Measurements from ENCODE around the gene PPP2R5C.

PPP2R5C gene

DNA sequence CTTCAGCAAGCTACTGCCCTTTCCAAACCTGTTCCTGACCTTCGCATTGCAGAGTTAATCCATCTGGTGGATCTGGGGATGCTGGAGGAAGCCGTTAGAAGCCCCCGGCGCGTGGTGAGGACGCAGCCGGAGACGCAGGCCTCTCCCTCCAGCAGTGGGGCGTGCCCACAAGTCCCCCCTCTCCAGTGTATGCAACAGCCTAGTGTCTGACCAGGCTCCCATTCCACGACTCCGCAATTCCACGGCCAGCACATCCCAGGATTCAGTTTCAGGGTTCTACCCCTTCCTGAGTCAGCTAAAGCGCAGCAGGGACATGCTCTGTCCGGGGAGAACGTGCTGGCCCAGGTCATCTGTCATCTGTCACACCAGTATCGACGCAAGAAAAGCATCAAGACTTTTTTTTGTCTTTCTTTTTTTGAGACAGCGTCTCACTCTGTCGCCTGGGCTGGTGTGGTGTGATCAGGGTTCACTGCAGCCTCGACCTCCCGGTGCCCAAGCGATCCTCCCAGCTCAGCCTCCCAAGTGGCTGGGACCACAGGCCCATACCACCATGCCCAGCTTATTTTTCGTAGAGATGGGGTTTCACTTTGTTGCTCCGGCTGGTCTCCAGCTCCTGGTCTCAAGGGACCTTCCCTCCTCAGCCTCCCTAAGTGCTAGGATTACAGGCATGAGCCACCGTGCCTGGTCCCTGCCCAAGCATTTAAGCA is 194.8 kb downstream of the PPP2R5C start:
- ATAC-seq (no peak), DNase-seq (ENCODE audit: low spot score in 2 of 2) (no peak)
- H3K4me3 Mint-ChIP-seq = no peak overlapping the region
- peaks cover 14% of the 10 kb centered on the region for H3K4me1 Mint-ChIP-seq
- H3K36me3 Mint-ChIP-seq = no peaks in the 10 kb centered on the region
- no peak overlapping the region for H3K27ac Mint-ChIP-seq
- no peaks in the 10 kb centered on the region for H3K9me3 Mint-ChIP-seq

DNA sequence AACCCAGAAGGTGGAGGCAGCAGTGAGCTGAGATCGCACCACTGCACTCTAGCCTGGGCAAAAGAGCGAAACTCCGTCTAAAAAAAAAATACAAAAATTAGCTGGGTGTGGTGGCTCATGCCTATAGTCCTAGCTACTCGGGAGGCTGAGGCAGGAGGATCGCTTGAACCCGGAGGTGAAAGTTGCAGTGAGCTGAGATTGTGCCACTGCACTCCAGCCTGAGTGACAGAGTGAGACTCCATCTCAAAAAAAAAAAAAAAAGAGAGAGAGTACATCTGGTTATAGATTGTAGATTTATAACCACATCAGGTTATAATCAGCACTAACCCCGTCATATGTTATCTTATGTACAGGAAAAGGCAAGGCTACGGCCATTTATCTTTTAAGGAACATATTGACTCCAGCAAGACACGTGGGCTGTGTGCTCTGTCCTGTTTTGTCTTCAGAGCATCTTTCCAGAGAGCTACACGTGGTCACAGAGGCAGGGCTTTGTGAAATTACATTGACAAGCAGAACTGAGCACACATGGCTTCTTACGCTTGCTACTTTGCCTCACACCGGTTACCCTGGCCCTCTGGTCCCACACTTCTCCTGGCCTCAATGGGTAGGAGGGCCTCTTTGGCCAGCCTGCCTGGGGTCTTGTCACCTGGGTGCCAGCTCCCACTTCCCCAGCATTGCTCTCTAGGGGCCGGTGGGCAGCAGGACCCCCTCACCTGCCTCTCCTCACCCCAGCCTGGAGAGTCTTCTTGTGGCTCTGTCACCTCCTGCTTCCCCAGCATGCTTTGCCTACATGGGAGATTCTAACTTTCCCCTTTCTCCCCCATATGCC is 196.1 kb downstream of the PPP2R5C start:
- H3K4me1 Mint-ChIP-seq = peaks cover 15% of the 10 kb centered on the region
- ATAC-seq (no peak), DNase-seq (ENCODE audit: low spot score in 2 of 2) (no peak)
- H3K27ac Mint-ChIP-seq = no peak overlapping the region
- no peaks in the 10 kb centered on the region for H3K9me3 Mint-ChIP-seq
- H3K36me3 Mint-ChIP-seq = no peaks in the 10 kb centered on the region
- no peak overlapping the region for H3K4me3 Mint-ChIP-seq

DNA sequence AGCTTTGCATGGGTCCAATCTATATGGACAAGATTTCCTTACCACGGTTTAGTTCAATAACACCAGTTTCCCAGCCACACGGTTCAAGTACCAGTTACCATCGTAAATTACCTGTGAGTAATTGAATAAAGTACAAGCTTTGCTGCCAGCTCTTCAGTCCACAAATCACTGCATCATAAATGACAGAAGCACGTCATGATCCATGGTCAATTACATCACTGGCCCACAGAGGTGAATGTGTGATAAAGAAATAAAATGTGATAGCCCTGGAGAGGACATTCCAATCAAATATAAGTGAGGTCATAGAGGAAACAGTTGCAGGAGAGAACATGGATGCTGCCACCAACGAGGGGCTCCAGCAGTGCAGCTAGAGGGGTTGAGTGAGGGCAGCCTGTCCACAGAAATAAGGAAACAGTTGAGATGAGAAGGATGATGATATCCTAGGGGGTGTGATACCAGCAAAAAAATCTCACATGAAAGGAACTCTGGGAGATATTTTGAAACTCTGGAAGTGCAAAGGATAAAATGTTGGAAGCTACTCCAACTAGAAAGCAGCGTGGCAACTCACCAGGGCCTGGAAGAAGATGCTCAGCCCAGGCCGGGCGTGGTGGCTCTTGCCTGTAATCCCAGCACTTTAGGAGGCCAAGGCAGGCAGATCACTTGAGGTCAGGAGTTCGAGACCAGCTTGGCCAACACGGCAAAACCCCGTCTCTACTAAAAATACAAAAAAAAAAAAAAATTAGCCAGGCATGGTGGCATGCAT is 197.1 kb downstream of the PPP2R5C start:
- H3K4me1 Mint-ChIP-seq = peaks cover 15% of the 10 kb centered on the region
- no peaks in the 10 kb centered on the region for H3K9me3 Mint-ChIP-seq
- ATAC-seq (no peak), DNase-seq (ENCODE audit: low spot score in 2 of 2) (no peak)
- no peak overlapping the region for H3K4me3 Mint-ChIP-seq
- no peak overlapping the region for H3K27ac Mint-ChIP-seq
- no peaks in the 10 kb centered on the region for H3K36me3 Mint-ChIP-seq

DNA sequence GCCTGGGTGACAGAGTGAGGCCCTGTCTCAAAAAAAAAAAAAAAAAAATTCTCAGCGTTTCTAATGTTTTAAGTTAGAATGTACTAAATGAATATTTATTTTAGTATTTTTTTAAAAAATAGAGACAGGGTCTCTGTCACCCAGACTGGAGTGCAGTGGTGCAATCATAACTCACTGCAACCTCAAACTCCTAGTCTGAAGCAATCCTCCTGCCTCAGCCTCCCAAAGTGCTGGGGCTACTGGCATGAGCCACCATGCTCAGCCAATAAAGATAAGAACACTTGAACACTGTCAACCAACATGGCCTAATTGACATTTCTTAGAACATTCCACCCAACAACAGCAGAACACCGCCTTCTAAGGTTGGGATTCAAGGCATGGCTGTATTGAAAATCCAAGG is 197.8 kb downstream of the PPP2R5C start:
- no peak overlapping the region for H3K4me3 Mint-ChIP-seq
- peaks cover 20% of the 10 kb centered on the region for H3K4me1 Mint-ChIP-seq
- peak overlapping the region; percentile 23 for H3K27ac Mint-ChIP-seq
- ATAC-seq = no peak
- H3K36me3 Mint-ChIP-seq = no peaks in the 10 kb centered on the region
- H3K9me3 Mint-ChIP-seq = no peaks in the 10 kb centered on the region
- DNase-seq (ENCODE audit: low spot score in 2 of 2) = no peak

DNA sequence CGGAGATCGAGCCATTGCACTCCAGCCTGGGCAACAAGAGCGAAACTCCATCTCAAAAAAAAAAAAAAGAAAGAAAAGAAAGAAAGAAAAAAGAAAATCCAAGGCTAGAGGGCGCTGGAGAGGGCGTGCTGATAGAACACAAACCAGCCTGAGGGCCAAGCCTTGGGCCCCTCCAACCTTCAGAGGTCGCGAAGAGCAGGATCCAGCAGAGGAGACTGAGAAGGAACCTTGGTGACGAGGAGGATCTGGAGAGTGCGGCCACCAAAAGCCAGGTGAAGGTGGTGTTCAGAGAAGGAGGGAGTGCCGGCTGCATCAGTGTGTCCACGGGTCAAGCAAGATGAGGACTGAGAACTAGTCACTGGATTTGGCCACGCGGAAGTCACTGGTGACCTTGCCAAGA is 198.7 kb downstream of the PPP2R5C start:
- peaks cover 21% of the 10 kb centered on the region for H3K4me1 Mint-ChIP-seq
- H3K9me3 Mint-ChIP-seq = no peaks in the 10 kb centered on the region
- H3K27ac Mint-ChIP-seq = peak overlapping the region; percentile 23
- no peaks in the 10 kb centered on the region for H3K36me3 Mint-ChIP-seq
- no peak overlapping the region for H3K4me3 Mint-ChIP-seq
- ATAC-seq = no peak
- no peak for DNase-seq (ENCODE audit: low spot score in 2 of 2)

DNA sequence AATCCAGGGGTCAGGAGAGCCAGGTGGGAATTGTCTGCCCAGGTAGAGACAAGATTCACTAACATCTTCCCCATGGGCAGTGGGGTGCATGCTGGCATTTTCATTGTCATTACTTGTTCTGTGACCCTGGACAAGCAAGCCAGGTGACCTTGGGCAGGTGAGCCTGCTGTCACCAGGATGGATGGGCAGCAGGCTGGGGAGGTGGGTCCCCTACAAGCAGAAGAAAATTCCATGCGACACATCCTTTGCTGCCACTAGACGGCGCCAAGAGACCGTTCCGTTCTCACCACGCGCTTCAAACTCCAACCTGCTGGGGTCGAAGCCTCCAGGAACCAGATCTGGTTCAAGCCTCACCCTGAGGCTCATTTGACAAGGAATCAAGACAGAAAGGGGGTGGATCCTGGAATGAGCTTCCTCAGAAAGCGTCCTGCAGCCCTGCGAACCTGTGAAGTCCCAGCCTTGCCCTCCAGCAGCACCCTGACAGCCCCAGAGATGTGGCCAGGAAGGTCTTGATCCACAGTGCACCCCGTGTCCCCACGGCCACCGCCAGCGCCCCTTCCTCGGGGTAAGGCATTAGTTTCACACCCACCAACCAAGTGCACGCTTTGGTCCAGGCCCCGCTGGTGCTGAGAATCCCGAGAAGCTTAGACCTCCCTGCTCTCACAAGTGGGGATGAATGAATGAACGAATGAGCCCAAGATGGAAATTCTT is 199.7 kb downstream of the PPP2R5C start:
- Mint-ChIP-seq H3K9me3 (no peaks in the 10 kb centered on the region), H3K4me3 (no peak overlapping the region), H3K27ac (no peak overlapping the region), H3K4me1 (peaks cover 21% of the 10 kb centered on the region), H3K36me3 (peaks cover 8% of the 10 kb centered on the region)
- peak; percentile 64 to 85 for DNase-seq (ENCODE audit: low spot score in 2 of 2)
- peak; percentile 42 for ATAC-seq

DNA sequence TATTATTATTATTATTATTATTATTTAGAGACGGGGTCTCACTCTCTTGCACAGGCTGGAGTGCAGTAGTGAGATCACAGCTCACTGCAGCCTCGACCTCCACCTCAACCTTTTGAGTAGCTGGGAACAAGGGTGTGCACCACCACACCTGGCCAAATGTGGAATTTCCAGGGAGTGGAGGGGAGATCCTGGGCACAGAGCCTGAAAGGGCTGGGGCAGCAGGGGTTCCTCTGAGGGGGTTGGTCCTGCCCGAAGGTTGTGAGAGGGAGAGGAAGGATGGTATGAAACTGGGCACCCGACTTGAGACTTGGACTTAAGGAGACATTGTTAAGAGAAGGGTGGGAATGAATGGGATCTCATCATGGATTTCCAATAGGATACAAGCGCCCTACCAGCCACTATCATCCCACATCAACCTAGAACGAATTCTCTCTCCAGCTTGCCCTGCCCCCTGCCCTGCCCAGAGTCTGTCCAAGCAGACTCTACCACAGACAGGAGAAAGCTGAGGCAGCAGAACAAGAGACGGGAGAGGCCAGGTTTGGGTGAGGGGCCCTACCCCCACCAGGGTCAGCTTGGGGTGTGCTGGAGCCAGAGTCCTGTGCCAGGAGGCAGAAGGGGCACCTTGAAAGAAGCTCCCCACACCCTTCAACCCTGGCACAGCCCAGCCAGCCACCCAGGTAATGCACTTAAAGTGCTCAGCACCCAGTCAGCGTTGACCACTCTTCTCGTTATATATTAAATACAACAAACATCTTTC is 200.4 kb downstream of the PPP2R5C start:
- H3K36me3 Mint-ChIP-seq = peaks cover 8% of the 10 kb centered on the region
- no peaks in the 10 kb centered on the region for H3K9me3 Mint-ChIP-seq
- no peak for DNase-seq (ENCODE audit: low spot score in 2 of 2)
- no peak for ATAC-seq
- H3K4me3 Mint-ChIP-seq = no peak overlapping the region
- peaks cover 21% of the 10 kb centered on the region for H3K4me1 Mint-ChIP-seq
- H3K27ac Mint-ChIP-seq = no peak overlapping the region

DNA sequence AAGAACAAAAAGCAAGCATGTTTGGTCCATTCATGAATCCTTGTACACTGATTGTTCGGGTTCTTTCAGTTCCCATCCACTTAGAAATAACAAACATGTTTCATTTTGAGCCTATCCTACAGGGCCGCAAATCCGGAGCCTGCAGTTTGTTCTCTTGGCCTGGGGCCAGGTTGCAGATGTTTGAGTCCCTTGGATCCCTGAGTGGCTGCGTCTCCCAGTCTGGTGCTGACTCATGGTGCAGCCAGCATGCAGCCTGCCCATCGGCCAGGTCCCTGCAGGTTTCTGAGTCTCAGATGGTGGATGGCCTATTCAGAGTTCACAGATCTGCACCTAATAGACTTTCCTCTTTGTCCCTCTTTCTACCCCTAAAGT is 201.0 kb downstream of the PPP2R5C start:
- Mint-ChIP-seq H3K36me3 (peaks cover 8% of the 10 kb centered on the region), H3K9me3 (no peaks in the 10 kb centered on the region), H3K4me1 (peaks cover 21% of the 10 kb centered on the region), H3K4me3 (no peak overlapping the region), H3K27ac (no peak overlapping the region)
- DNase-seq (ENCODE audit: low spot score in 2 of 2) = no peak
- no peak for ATAC-seq

DNA sequence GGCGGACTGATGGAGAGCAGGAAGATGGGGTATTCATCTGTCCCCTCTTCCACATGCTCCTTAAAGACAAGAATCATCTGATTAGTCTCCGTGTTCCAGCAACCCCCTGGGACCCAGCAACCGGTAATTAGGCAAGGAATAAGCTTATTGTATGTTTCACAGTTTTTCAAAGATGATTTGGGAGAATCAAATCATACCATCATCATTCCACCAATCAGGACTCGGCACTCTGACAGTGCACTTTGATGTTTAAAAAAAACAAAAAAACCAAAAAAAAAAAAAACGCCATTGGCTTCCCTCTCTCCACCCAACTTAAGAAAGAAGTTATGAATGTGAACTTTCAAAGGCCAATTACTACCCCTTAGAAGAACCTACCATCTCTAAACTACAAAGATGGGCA is 201.5 kb downstream of the PPP2R5C start:
- Mint-ChIP-seq H3K9me3 (no peaks in the 10 kb centered on the region), H3K27ac (no peak overlapping the region), H3K4me1 (peaks cover 25% of the 10 kb centered on the region), H3K4me3 (no peak overlapping the region), H3K36me3 (peaks cover 12% of the 10 kb centered on the region)
- ATAC-seq (no peak), DNase-seq (ENCODE audit: low spot score in 2 of 2) (no peak)

DNA sequence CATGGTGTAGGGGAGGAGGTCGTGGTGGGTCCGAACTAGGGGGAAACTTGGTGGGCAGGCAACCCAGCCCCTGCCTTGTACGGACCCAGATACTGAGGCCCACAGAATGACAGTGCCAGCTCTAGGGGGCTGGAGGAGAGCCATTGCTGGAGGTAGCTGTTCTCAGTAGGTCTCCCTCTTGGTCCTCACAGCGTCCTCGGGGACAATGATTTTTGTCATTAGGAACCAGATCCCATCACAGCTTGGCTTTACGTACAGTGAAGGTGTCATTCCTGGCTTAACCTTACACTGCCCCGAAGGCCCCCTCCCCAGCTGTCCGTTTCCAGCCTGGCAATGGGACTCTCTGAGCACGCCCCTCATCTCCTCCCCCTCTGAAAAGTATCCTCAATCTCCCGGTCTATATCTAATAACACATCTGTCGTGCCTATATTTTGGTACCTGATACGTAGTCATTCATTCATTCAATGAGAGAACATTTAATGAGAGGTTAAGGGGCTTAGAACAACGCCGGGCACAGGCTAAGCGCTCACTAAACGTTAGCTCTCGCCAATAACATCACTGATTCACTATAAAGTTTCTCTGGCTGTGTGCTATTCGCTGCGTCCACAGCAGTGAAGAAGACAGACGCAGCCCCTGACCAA is 202.3 kb downstream of the PPP2R5C start:
- DNase-seq (ENCODE audit: low spot score in 2 of 2) (no peak), ATAC-seq (no peak)
- no peaks in the 10 kb centered on the region for H3K9me3 Mint-ChIP-seq
- H3K4me1 Mint-ChIP-seq = peaks cover 28% of the 10 kb centered on the region
- H3K4me3 Mint-ChIP-seq = peak overlapping the region; percentile 82
- peaks cover 19% of the 10 kb centered on the region for H3K36me3 Mint-ChIP-seq
- peak overlapping the region; percentile 88 for H3K27ac Mint-ChIP-seq

DNA sequence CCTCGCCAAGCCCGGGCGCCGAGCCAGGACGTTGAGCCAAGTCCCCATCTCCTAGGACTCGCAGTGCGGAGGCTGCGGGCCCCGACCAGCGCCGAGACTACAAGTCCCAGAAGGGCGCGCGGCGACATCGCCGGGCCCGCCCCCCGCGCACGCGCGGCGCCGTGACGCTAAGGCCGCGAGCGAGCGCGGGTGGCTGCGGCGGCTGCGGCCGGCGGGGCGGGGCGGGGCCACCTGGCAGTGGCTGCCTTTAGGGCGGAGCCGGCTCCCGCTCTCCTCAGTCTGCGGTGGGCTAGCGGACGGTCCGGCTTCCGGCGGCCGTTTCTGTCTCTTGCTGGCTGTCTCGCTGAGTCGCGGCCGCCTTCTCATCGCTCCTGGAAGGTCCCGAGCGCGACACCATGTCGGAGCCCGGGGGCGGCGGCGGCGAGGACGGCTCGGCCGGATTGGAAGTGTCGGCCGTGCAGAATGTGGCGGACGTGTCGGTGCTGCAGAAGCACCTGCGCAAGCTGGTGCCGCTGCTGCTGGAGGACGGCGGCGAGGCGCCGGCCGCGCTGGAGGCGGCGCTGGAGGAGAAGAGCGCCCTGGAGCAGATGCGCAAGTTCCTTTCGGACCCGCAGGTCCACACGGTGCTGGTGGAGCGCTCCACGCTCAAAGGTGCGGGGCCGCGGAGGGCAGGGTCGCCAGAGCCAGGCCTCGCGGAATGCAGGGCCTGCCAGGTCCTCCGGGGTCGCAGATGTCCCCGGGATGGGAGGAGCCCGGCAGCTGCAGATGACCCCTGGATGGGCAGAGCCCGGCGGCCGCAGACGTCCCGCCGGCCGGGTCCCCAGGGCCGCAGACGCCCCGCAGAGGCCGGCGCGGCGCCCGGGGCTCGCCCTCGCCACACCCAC is 203.0 kb downstream of the PPP2R5C start, which contains the start of gene DYNC1H1:
Gene DYNC1H1 (plus strand): TSS at position 277 of the 884 bp plus-strand sequence. CDS start 119 bp downstream, at position 396.
- peak; percentile 91 for ATAC-seq
- Mint-ChIP-seq H3K4me1 (peaks cover 32% of the 10 kb centered on the region), H3K27ac (peak within 1 kb of the TSS; percentile 88), H3K36me3 (peaks cover 27% of the 10 kb centered on the region), H3K9me3 (no peaks in the 10 kb centered on the region), H3K4me3 (peak within 1 kb of the TSS; percentile 82)
- DNase-seq (ENCODE audit: low spot score in 2 of 2) = peak; percentile 89 to 92

DNA sequence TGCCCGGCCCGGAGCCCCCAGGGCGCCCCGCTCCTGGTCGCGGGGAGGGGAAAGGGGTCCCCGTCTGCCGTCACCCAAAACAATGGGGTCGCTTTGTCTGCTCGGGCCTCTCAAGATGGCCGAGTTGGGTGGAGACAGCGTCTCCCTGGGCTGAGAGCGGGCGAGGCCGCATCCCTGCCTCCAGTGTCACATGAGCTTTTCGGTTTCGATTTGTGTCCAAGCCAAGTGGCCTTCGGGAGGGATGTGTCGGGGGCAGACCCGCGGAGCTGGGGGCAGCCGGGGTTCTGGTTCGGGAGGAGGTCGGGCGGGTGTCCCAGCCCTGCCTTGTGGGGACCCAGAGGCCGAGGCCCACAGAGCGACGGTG is 203.7 kb downstream of the PPP2R5C start:
- Mint-ChIP-seq H3K9me3 (no peaks in the 10 kb centered on the region), H3K4me3 (peak overlapping the region; percentile 82), H3K36me3 (peaks cover 33% of the 10 kb centered on the region), H3K27ac (peak overlapping the region; percentile 88), H3K4me1 (peaks cover 35% of the 10 kb centered on the region)
- ATAC-seq = peak; percentile 61
- peak; percentile 44 to 86 for DNase-seq (ENCODE audit: low spot score in 2 of 2)
